SU-DHL-6 (cell line): ENCODE measurements around the gene YAF2.

Experiments used
- H2AFZ ChIP-seq: fragments of 200-600 bp; sonication (generic); 2 replicates; pipeline ENCODE4 v1.6.1; 2014; ENCODE audit warnings: low read depth, mild to moderate bottlenecking, moderate library complexity, mixed read lengths, antibody characterized with exemption, low read length; ENCODE audit not compliant: severe bottlenecking
- H3F3A ChIP-seq: fragments of 200-600 bp; shearing (Covaris generic); 2 replicates; pipeline ENCODE4 v1.6.0; 2016; ENCODE audit warnings: antibody characterized with exemption, mild to moderate bottlenecking; ENCODE audit not compliant: insufficient read depth
- H3K27ac ChIP-seq: fragments of 200-600 bp; sonication (generic); 2 replicates; pipeline ENCODE4 v1.5.1; 2016; ENCODE audit warnings: low read depth, mild to moderate bottlenecking, low read length, moderate library complexity, mixed read lengths
- H3K27me3 ChIP-seq: fragments of 200-600 bp; sonication (generic), shearing (Covaris generic); 2 replicates; pipeline ENCODE4 v1.6.0; 2014; ENCODE audit warnings: mild to moderate bottlenecking, low read length
- H3K36me3 ChIP-seq: fragments of 200-600 bp; sonication (generic); 2 replicates; pipeline ENCODE4 v1.6.1; 2014; ENCODE audit warnings: mild to moderate bottlenecking, low read length, mixed read lengths
- H3K4me2 ChIP-seq: fragments of 300-600, 200-600 bp; shearing (Covaris generic), sonication (generic); 2 replicates; pipeline ENCODE4 v1.6.0; 2014; ENCODE audit warnings: low read length, low read depth, mild to moderate bottlenecking; ENCODE audit not compliant: poor library complexity, severe bottlenecking
- H3K4me3 ChIP-seq: fragments of 200-600 bp; sonication (generic); 2 replicates; pipeline ENCODE4 v1.5.1; 2014; ENCODE audit warnings: antibody characterized with exemption, low read length, mild to moderate bottlenecking, mixed read lengths; ENCODE audit not compliant: insufficient read depth, poor library complexity, severe bottlenecking
- H3K79me2 ChIP-seq: fragments of 200-600 bp; sonication (generic); 2 replicates; pipeline ENCODE4 v1.6.1; 2014; ENCODE audit warnings: mild to moderate bottlenecking, low read length, moderate library complexity; ENCODE audit not compliant: insufficient read depth
- H3K9ac ChIP-seq: fragments of 200-600 bp; sonication (generic); 2 replicates; pipeline ENCODE4 v1.7.0; 2014; ENCODE audit warnings: mild to moderate bottlenecking, low read length
- H3K9me2 ChIP-seq: fragments of 200-600 bp; sonication (generic); replicated peaks from 2 replicates; pipeline ENCODE4 v1.6.1; 2014; ENCODE audit warnings: low read length; ENCODE audit not compliant: insufficient read depth
- H3K9me3 ChIP-seq: fragments of 200-600 bp; sonication (generic); 2 replicates; pipeline ENCODE4 v1.6.1; 2014; ENCODE audit warnings: low read length, mixed read lengths; ENCODE audit not compliant: insufficient read depth
- H4K20me1 ChIP-seq: fragments of 200-600 bp; sonication (generic); 2 replicates; pipeline ENCODE4 v1.6.1; 2014; ENCODE audit warnings: low read depth, mild to moderate bottlenecking, antibody characterized with exemption, low read length, moderate library complexity, mixed read lengths
- EZH2phosphoT487 ChIP-seq: fragments of 200-600 bp; sonication (generic), shearing (Covaris generic); conservative IDR thresholded peaks from 2 replicates; pipeline ENCODE4 v1.6.1; 2018; ENCODE audit warnings: mild to moderate bottlenecking, antibody characterized with exemption, low read length, moderate library complexity, mixed read lengths
- TF ChIP-seq, protein P1 (sequence below): fragments of 200-600 bp; sonication (generic); IDR thresholded peaks from one replicate; pipeline ENCODE4 v1.5.1; 2017; ENCODE audit warnings: antibody characterized with exemption, mild to moderate bottlenecking, low read length, moderate library complexity; ENCODE audit not compliant: insufficient read depth, poor library complexity, severe bottlenecking

The YAF2 gene

DNA sequence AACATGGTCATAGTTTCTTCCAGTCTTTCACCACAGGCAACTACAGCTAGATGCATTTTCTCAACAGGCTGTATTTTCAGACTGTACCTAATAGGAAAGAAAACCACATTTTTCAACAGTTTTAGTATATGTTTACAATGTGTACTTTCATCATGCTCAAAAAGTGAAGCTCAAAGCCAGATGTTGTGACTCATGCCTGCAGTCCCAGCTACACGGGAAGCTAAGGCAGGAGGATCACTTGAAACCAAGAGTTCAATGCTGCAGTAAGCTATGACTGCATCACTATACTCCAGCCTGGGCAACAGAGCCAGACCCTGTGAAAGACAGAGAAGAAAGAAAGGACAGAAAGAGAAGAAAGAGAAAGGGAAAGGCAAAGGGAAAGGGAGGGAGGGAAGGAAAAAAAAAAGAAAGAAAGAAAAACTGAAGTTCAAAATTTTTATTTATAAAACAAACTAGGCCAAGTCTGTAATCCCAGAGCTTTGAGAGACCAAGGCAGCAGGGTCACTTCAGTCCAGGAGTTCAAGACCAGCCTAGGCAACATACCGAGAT is 118.9 kb downstream of the YAF2 start:
- H3K9me2 ChIP-seq: no peaks in the 10 kb centered on the region
- H3K27ac ChIP-seq: no peak overlapping the region
- no peaks in the 10 kb centered on the region for H3K27me3 ChIP-seq
- H4K20me1 ChIP-seq: 0 out of 2 replicates have a peak, but pooled peaks cover 3% of the 10 kb centered on the region
- H3F3A ChIP-seq: no peaks in the 10 kb centered on the region
- no peak overlapping the region for H2AFZ ChIP-seq
- H3K4me2 ChIP-seq: no peak overlapping the region
- TF ChIP-seq EZH2phosphoT487: no peak
- TF ChIP-seq, protein P1, sequence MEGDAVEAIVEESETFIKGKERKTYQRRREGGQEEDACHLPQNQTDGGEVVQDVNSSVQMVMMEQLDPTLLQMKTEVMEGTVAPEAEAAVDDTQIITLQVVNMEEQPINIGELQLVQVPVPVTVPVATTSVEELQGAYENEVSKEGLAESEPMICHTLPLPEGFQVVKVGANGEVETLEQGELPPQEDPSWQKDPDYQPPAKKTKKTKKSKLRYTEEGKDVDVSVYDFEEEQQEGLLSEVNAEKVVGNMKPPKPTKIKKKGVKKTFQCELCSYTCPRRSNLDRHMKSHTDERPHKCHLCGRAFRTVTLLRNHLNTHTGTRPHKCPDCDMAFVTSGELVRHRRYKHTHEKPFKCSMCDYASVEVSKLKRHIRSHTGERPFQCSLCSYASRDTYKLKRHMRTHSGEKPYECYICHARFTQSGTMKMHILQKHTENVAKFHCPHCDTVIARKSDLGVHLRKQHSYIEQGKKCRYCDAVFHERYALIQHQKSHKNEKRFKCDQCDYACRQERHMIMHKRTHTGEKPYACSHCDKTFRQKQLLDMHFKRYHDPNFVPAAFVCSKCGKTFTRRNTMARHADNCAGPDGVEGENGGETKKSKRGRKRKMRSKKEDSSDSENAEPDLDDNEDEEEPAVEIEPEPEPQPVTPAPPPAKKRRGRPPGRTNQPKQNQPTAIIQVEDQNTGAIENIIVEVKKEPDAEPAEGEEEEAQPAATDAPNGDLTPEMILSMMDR: no peak
- peaks cover 28% of the 10 kb centered on the region; the same call in 1 of the 2 replicates for H3K79me2 ChIP-seq
- H3K36me3 ChIP-seq: peaks cover 15% of the 10 kb centered on the region; the same call in 1 of the 2 replicates
- no peak overlapping the region for H3K9ac ChIP-seq
- no peaks in the 10 kb centered on the region for H3K9me3 ChIP-seq
- no peak overlapping the region for H3K4me3 ChIP-seq

DNA sequence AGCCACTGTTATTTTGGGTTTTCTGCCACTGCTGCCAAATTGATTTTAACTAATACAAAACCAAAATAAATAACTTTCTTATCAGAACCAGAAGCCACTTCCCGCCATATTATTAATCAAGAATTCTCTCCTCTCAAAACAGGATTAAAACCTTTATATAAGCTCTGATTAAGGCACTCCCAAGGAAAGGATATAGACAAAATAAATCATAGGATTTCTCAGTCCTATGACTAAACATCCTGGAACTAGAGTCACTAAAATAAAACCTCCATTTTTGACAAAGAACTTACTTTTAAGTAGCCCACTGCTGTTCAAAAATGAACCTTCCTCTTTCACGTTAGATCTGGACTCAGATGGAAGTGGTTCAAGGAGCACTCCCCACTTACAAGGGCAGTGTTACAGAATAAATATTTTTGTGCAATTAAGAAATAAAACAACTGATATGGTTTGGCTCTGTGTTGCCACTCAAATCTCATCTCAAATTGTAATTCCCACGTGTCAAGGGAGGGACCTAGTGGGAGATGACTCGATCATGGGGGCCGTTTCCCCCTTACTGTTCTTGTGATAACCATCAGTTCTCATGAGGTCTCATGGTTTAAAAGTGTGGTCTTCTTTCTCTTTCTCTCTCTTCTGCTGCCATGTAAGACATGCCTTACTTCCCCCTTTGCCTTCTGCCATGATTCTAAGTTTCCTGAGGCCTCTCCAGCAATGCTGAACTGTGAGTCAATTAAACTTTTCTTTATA is 119.7 kb downstream of the YAF2 start:
- Histone ChIP-seq H3K36me3 (peaks cover 15% of the 10 kb centered on the region; the same call in 1 of the 2 replicates), H2AFZ (no peak overlapping the region), H3K9me2 (no peaks in the 10 kb centered on the region), H3F3A (no peaks in the 10 kb centered on the region), H3K79me2 (peaks cover 24% of the 10 kb centered on the region; the same call in 1 of the 2 replicates), H3K9ac (no peak overlapping the region), H3K4me3 (no peak overlapping the region), H3K4me2 (no peak overlapping the region), H4K20me1 (no peaks in the 10 kb centered on the region), H3K27ac (no peak overlapping the region), H3K27me3 (no peaks in the 10 kb centered on the region), H3K9me3 (no peaks in the 10 kb centered on the region)
- no peak for TF ChIP-seq EZH2phosphoT487
- TF ChIP-seq, protein P1: no peak

DNA sequence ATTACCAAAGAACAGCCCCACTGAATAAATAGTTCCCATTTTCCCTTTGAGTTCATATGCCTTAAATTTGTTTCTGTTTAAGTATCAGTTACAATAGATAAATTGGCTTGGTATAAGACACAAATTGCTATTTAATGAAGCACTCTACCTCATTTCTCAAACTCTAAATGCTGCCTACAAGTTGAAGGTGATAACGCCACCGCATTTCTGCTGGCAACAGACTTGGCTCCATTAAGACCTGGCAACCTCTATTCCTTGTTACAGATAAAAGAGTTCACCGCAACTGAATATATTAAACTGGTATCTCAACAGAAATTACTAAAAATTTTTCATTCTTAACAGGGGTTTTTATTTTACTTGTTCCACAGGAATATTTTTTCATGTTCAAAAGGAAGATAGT is 129.0 kb downstream of the YAF2 start:
- Histone ChIP-seq H3K9me2 (no peaks in the 10 kb centered on the region), H3K79me2 (no peaks in the 10 kb centered on the region), H2AFZ (no peak overlapping the region), H3K36me3 (peaks cover 15% of the 10 kb centered on the region; the same call in 1 of the 2 replicates), H3K4me3 (no peak overlapping the region), H3K9me3 (no peaks in the 10 kb centered on the region), H3K27ac (no peak overlapping the region), H3F3A (peaks cover 14% of the 10 kb centered on the region; the same call in 1 of the 2 replicates), H3K27me3 (no peaks in the 10 kb centered on the region), H4K20me1 (no peaks in the 10 kb centered on the region), H3K9ac (no peak overlapping the region), H3K4me2 (no peak overlapping the region)
- TF ChIP-seq, protein P1: no peak
- TF ChIP-seq EZH2phosphoT487: no peak
